Caco-2 (cell line): ENCODE measurements around the gene ABHD6. TPM values are rescaled to one million over a fixed set of nuclear protein-coding genes. Genes with fewer than 3 reads are reported as not detected.

Experiments used
- BruUV-seq: library from RNA; stranded (reverse); fragments of 400-500 nt; replicated peaks from 2 replicates; lab custom pipeline; 2021; lab: Mats Ljungman, UMichigan
- CTCF ChIA-PET: fragments of 300-600 bp; sonication (Branson Sonifier 250); formaldehyde crosslinking; loops from one replicate; lab custom pipeline; 2022; ENCODE audit warnings: antibody characterized with exemption; lab: Charles Lee
- POLR2A ChIA-PET: fragments of 300-600 bp; sonication (Branson Sonifier 250); formaldehyde crosslinking; loops from one replicate; lab custom pipeline; 2022; ENCODE audit warnings: antibody characterized with exemption; lab: Charles Lee
- DNase-seq, 2 experiments: peaks; one replicate each; pipeline versions ENCODE4 v3.0.0 to v3.0.0-alpha.2; 2020 to 2022
- H3K27me3 ChIP-seq: replicated peaks from 2 replicates; pipeline ENCODE4 v1.6.0; 2011; ENCODE audit warnings: low read length; ENCODE audit not compliant: control insufficient read depth, insufficient read depth
- H3K36me3 ChIP-seq: 2 replicates; pipeline ENCODE4 v1.5.1; 2011; ENCODE audit warnings: low read length; ENCODE audit not compliant: control insufficient read depth, insufficient read depth
- H3K4me1 ChIP-seq: fragments of 250-450 bp; sonication (Bioruptor Pico); 2 replicates; pipeline ENCODE4 v1.5.1; 2020; ENCODE audit warnings: mild to moderate bottlenecking
- H3K4me3 ChIP-seq: 2 replicates; pipeline ENCODE4 v1.5.1; 2011; ENCODE audit warnings: low read depth, mild to moderate bottlenecking, control low read depth, low read length
- H3K9me3 ChIP-seq: fragments of 250-450 bp; sonication (Bioruptor Pico); 2 replicates; pipeline ENCODE4 v1.5.1; 2020; ENCODE audit warnings: mild to moderate bottlenecking, moderate library complexity
- H3K27ac Mint-ChIP-seq: one replicate; pipeline ENCODE4 v1.8.0; 2022; ENCODE audit warnings: mixed read lengths; ENCODE audit not compliant: unreplicated experiment
- H3K27me3 Mint-ChIP-seq: one replicate; pipeline ENCODE4 v1.8.0; 2022; ENCODE audit warnings: mixed read lengths; ENCODE audit not compliant: insufficient read depth, unreplicated experiment
- H3K36me3 Mint-ChIP-seq: one replicate; pipeline ENCODE4 v1.8.0; 2022; ENCODE audit warnings: mild to moderate bottlenecking, mixed read lengths; ENCODE audit not compliant: insufficient read depth, unreplicated experiment
- H3K4me1 Mint-ChIP-seq: one replicate; pipeline ENCODE4 v1.8.0; 2022; ENCODE audit warnings: low read depth, mixed read lengths; ENCODE audit not compliant: unreplicated experiment
- H3K4me3 Mint-ChIP-seq: one replicate; pipeline ENCODE4 v1.8.0; 2022; ENCODE audit warnings: mild to moderate bottlenecking, moderate library complexity, mixed read lengths; ENCODE audit not compliant: unreplicated experiment
- H3K9me3 Mint-ChIP-seq: one replicate; pipeline ENCODE4 v1.8.0; 2022; ENCODE audit warnings: mixed read lengths; ENCODE audit not compliant: unreplicated experiment
- CTCF ChIP-seq, 2 experiments: fragments of 200-600 bp in 1 of 2; IDR thresholded peaks; 1 replicate in 1 of 2; 2 replicates in 1 of 2; pipeline versions ENCODE4 v1.5.1 to v1.8.0; 2011 to 2022; ENCODE audit warnings: antibody characterized with exemption in 1 of 2, control low read depth in 1 of 2, inconsistent platforms in 1 of 2, low read depth in 1 of 2, low read length in 1 of 2, mild to moderate bottlenecking in 1 of 2, moderate library complexity in 1 of 2; ENCODE audit not compliant: insufficient read depth in 1 of 2, severe bottlenecking in 1 of 2, unreplicated experiment in 1 of 2
- intact Hi-C: fragments of 100-400 bp; cut with micrococcal nuclease; formaldehyde crosslinking; loops from one replicate; pipeline ENCODE4 v1.10.0; 2022; ENCODE audit not compliant: unreplicated experiment
- total RNA-seq: library from RNA; stranded (reverse); gene quantifications from 2 replicates; pipeline ENCODE4 v1.2.3, GENCODE V29; 2022

The ABHD6 gene
- total RNA-seq, 1 experiment from 2014 or later = 16.1 TPM

DNA sequence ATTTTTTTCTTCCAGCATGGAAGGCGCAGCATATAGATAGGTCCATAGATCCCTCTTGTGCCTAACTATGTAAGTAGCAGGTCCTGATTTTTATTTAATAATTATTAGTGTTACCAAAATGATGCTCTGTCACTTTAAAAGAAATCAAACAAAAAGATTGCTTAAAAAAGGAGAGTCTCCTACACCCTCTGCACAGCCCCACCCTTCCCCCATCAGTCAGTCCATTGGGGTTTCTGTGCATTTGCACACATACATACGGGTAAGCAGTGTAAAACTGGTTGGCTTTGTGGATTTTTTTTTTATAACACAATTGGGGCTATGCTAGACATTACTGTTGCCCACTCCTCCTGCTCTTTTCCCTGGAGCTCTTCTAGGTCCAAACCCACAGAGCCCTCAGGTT, 61.5 kb downstream of the ABHD6 start:
- peaks cover 3% of the 10 kb centered on the region; the same call in 1 of the 2 replicates for H3K9me3 ChIP-seq
- Mint-ChIP-seq H3K4me3 (no peak overlapping the region), H3K9me3 (no peaks in the 10 kb centered on the region), H3K27ac (no peak overlapping the region), H3K36me3 (no peaks in the 10 kb centered on the region), H3K4me1 (no peaks in the 10 kb centered on the region), H3K27me3 (no peaks in the 10 kb centered on the region)
- no peaks in the 10 kb centered on the region for H3K4me1 ChIP-seq
- no peak overlapping the region for H3K4me3 ChIP-seq
- TF ChIP-seq CTCF (IDR thresholded peaks at IDR 0.05; ENCODE audit: insufficient read depth in 1 of 2, low read depth in 1 of 2, low read length in 1 of 2, severe bottlenecking in 1 of 2, unreplicated experiment in 1 of 2) = no peak
- ChIA-PET CTCF (interaction anchor here (0.6 to 2.4 kb wide), 5 partner anchors 61 to 312 kb away, joined by 3 to 41 read pairs (median 7); partner anchors contain the start of gene ABHD6), POLR2A (no interaction called here)
- BruUV-seq = no TSS peak
- no peaks in the 10 kb centered on the region for H3K27me3 ChIP-seq
- no peak for DNase-seq
- no peaks in the 10 kb centered on the region for H3K36me3 ChIP-seq
- intact Hi-C loops = no loop called here

- POLR2A ChIA-PET = no interaction called here
- H3K4me3 Mint-ChIP-seq = no peak overlapping the region
- no peaks in the 10 kb centered on the region for H3K36me3 Mint-ChIP-seq
- H3K27me3 Mint-ChIP-seq = no peaks in the 10 kb centered on the region
- H3K4me3 ChIP-seq = no peak overlapping the region
- no TSS peak for BruUV-seq
- peak in 1 of 2 experiments; percentile 17 for DNase-seq
- no peaks in the 10 kb centered on the region for H3K4me1 Mint-ChIP-seq
- no peaks in the 10 kb centered on the region for H3K9me3 Mint-ChIP-seq
- no peak overlapping the region for H3K27ac Mint-ChIP-seq
- peaks cover 3% of the 10 kb centered on the region; the same call in 1 of the 2 replicates for H3K9me3 ChIP-seq
- intact Hi-C loops = loop anchor here (1.0 kb wide), 2 partner anchors 83 to 113 kb away; no protein-coding TSS in a partner anchor
- H3K4me1 ChIP-seq = no peaks in the 10 kb centered on the region
- CTCF ChIA-PET = interaction anchor here (0.6 to 2.4 kb wide), 12 partner anchors 29 to 313 kb away, joined by 3 to 41 read pairs (median 4); partner anchors contain the start of genes ABHD6 and FLNB
- no peaks in the 10 kb centered on the region for H3K36me3 ChIP-seq
- TF ChIP-seq CTCF (IDR thresholded peaks at IDR 0.05; ENCODE audit: insufficient read depth in 1 of 2, low read depth in 1 of 2, low read length in 1 of 2, severe bottlenecking in 1 of 2, unreplicated experiment in 1 of 2) = peak; percentile 30 to 69
- H3K27me3 ChIP-seq = no peaks in the 10 kb centered on the region
These were observed 62.4 kb downstream of the ABHD6 start for GRCh38 chr3:58299839-58300516.

GRCh38 chr3:58305882-58306711, 68.5 kb downstream of the ABHD6 start, which contains the start of the genes HTD2 and RPP14:
Gene HTD2 (plus strand): TSS chr3:58306520. CDS start chr3:58317614, 11,094 bp downstream.
Gene RPP14 (plus strand): TSS chr3:58306245. CDS start chr3:58310330, 4,085 bp downstream.
- Mint-ChIP-seq H3K36me3 (peaks cover 41% of the 10 kb centered on the region), H3K4me3 (peak within 1 kb of the TSS; percentile 99), H3K4me1 (peaks cover 7% of the 10 kb centered on the region), H3K27me3 (no peaks in the 10 kb centered on the region), H3K9me3 (no peaks in the 10 kb centered on the region), H3K27ac (peak within 1 kb of the TSS; percentile 99)
- Histone ChIP-seq H3K4me3 (peak within 1 kb of the TSS; percentile 54), H3K4me1 (0 out of 2 replicates have a peak, but pooled peaks cover 10% of the 10 kb centered on the region), H3K27me3 (no peaks in the 10 kb centered on the region), H3K36me3 (peaks cover 2% of the 10 kb centered on the region; the same call in 1 of the 2 replicates), H3K9me3 (peaks cover 3% of the 10 kb centered on the region; the same call in 1 of the 2 replicates)
- intact Hi-C loops = loop anchor here (2.0 kb wide), 3 partner anchors 57 to 227 kb away; partner anchors contain the start of gene ABHD6
- ChIA-PET POLR2A (interaction anchor here (0.5 to 1.4 kb wide), 12 partner anchors 19 to 708 kb away, joined by 3 to 6 read pairs (median 4); partner anchors contain the start of gene ARF4), CTCF (interaction anchor here (0.6 to 2.5 kb wide), 25 partner anchors 10 to 1132 kb away, joined by 3 to 34 read pairs (median 4); partner anchors contain the start of genes ABHD6, FLNB and PXK)
- peak; percentile 96 to 97 for DNase-seq
- TF ChIP-seq CTCF (IDR thresholded peaks at IDR 0.05; ENCODE audit: insufficient read depth in 1 of 2, low read depth in 1 of 2, low read length in 1 of 2, severe bottlenecking in 1 of 2, unreplicated experiment in 1 of 2) = peak; percentile 74 to 92
- TSS peak; percentile 57 for BruUV-seq
